HepG2 (cell line): ENCODE measurements around the gene OR6S1.

ENCODE experiments used
- GABPA ChIP-seq, 2 experiments: IDR thresholded peaks; 2 replicates each; pipeline ENCODE4 v1.6.1; 2011 to 2016; ENCODE audit warnings: low read depth in 2 of 2, low read length in 1 of 2, missing biosample characterization in 1 of 2, missing genetic modification characterization in 1 of 2
- POLR2AphosphoS2 ChIP-seq: IDR thresholded peaks from 2 replicates; pipeline ENCODE4 v1.6.1; 2011; ENCODE audit warnings: low read depth, low read length, improper control_type of control experiment
- SP2 ChIP-seq: sonication (generic); formaldehyde crosslinking; IDR thresholded peaks from 2 replicates; pipeline ENCODE4 v1.5.1; 2020; ENCODE audit warnings: mild to moderate bottlenecking, missing genetic modification reagents
- ZNF138 ChIP-seq: sonication (generic); formaldehyde crosslinking; IDR thresholded peaks from 2 replicates; pipeline ENCODE4 v1.5.0; 2020; ENCODE audit warnings: mild to moderate bottlenecking, low read depth, missing genetic modification reagents
- ZNF691 ChIP-seq: sonication (generic); formaldehyde crosslinking; IDR thresholded peaks from 2 replicates; pipeline ENCODE4 v1.4.0; 2020; ENCODE audit warnings: missing genetic modification reagents, low read depth, mild to moderate bottlenecking, borderline replicate concordance
- ZNF768 ChIP-seq: sonication (generic); formaldehyde crosslinking; IDR thresholded peaks from 2 replicates; pipeline ENCODE4 v1.4.0; 2020; ENCODE audit warnings: missing genetic modification reagents

- TF ChIP-seq SP2 (CRISPR knock-in tag) (no peak), ZNF691 (no peak), ZNF768 (CRISPR knock-in tag) (no peak), POLR2AphosphoS2 (no peak), GABPA (IDR thresholded peaks at IDR 0.05; ENCODE audit: low read depth, low read length) (no peak), GABPA (CRISPR knock-in tag; IDR thresholded peaks at IDR 0.05; ENCODE audit: low read depth) (no peak), ZNF138 (CRISPR knock-in tag) (no peak)
These were observed 33.9 kb downstream of the OR6S1 start for GRCh38 chr14:20607617-20608016.
